WI38 (cell line): ENCODE measurements around the gene EXOC7.

Experiments used
- H3K4me3 ChIP-seq: 2 replicates; pipeline ENCODE4 v1.5.1; 2011; ENCODE audit warnings: low read depth, mild to moderate bottlenecking, control low read depth, low read length
- CTCF ChIP-seq: IDR thresholded peaks from 2 replicates; pipeline ENCODE4 v1.5.1; 2012; ENCODE audit warnings: low read depth, mild to moderate bottlenecking, control low read depth, low read length

Gene EXOC7

GRCh38 chr17:76097716-76098295 is 5.8 kb downstream of the EXOC7 start:
- H3K4me3 ChIP-seq: no peak overlapping the region
- no peak for TF ChIP-seq CTCF

- H3K4me3 ChIP-seq: no peak overlapping the region
- TF ChIP-seq CTCF: no peak
Observed at GRCh38 chr17:76095943-76096342, 7.6 kb downstream of the EXOC7 start.

- H3K4me3 ChIP-seq: no peak overlapping the region
- TF ChIP-seq CTCF: no peak
Observed at GRCh38 chr17:76094046-76094445, 9.5 kb downstream of the EXOC7 start.

GRCh38 chr17:76092526-76093413 is 10.8 kb downstream of the EXOC7 start:
- TF ChIP-seq CTCF: no peak
- no peak overlapping the region for H3K4me3 ChIP-seq

- no peak overlapping the region for H3K4me3 ChIP-seq
- no peak for TF ChIP-seq CTCF
Observed at GRCh38 chr17:76091526-76092286, 11.9 kb downstream of the EXOC7 start.

- no peak overlapping the region for H3K4me3 ChIP-seq
- TF ChIP-seq CTCF: no peak
Observed at GRCh38 chr17:76090517-76091129, 13.0 kb downstream of the EXOC7 start.
